AG04450 (cell line): ENCODE data around the gene IQCE. TPM values are rescaled to one million over a fixed set of nuclear protein-coding genes. Genes with fewer than 3 reads are reported as not detected.

Experiments used
- CTCF ChIA-PET: fragments of 300-600, 350-600 bp; formaldehyde crosslinking; extraction: SDS; loops from one replicate; lab custom pipeline; 2022; ENCODE audit warnings: antibody characterized with exemption, inconsistent platforms; lab: Charles Lee
- POLR2A ChIA-PET: fragments of 350-600 bp; formaldehyde crosslinking; extraction: SDS; loops from one replicate; lab custom pipeline; 2021; ENCODE audit warnings: antibody characterized with exemption, inconsistent platforms; lab: Yijun Ruan, JAX
- DNase-seq: peaks from one replicate; pipeline ENCODE4 v3.0.0-alpha.2; 2011; ENCODE audit warnings: low read depth, low spot score
- H3K27ac ChIP-seq: one replicate; pipeline ENCODE4 v1.5.1; 2012; ENCODE audit warnings: low read depth, low read length, control low read depth
- H3K27me3 ChIP-seq: one replicate; pipeline ENCODE4 v1.6.0; 2012; ENCODE audit warnings: low read length; ENCODE audit not compliant: control insufficient read depth, insufficient read depth
- H3K4me3 ChIP-seq: 2 replicates; pipeline ENCODE4 v1.5.1; 2011; ENCODE audit warnings: mild to moderate bottlenecking, low read depth, low read length, control low read depth
- H3K9me3 ChIP-seq: 2 replicates; pipeline ENCODE4 v1.5.1; 2012; ENCODE audit warnings: low read length; ENCODE audit not compliant: control insufficient read depth, insufficient read depth
- CTCF ChIP-seq: IDR thresholded peaks from 2 replicates; pipeline ENCODE4 v1.5.1; 2011; ENCODE audit warnings: low read depth, low read length, control low read depth, inconsistent platforms
- polyA plus RNA-seq: library from polyadenylated mRNA; depleted of rRNA; stranded (reverse); fragments of >200 nt; gene quantifications from 2 replicates; pipeline ENCODE4 v1.2.3, GENCODE V29; 2011; rRNA removed
- small RNA-seq: library from RNA; depleted of rRNA; stranded (forward); fragments of <200 nt; gene quantifications from one replicate; pipeline ENCODE3, GENCODE V24; 2012; ENCODE audit warnings: low read depth; ENCODE audit not compliant: insufficient read length

The IQCE gene
- polyA plus RNA-seq, 1 experiment, result 6.8 TPM

GRCh38 chr7:2663121-2663886, 104.5 kb downstream of the IQCE start:
- DNase-seq, result no peak
- ChIA-PET POLR2A (no interaction called here), CTCF (interaction anchor here (1.6 kb wide), 1 partner anchor 95 kb away, joined by 3 read pairs; no protein-coding TSS in a partner anchor)

DNA sequence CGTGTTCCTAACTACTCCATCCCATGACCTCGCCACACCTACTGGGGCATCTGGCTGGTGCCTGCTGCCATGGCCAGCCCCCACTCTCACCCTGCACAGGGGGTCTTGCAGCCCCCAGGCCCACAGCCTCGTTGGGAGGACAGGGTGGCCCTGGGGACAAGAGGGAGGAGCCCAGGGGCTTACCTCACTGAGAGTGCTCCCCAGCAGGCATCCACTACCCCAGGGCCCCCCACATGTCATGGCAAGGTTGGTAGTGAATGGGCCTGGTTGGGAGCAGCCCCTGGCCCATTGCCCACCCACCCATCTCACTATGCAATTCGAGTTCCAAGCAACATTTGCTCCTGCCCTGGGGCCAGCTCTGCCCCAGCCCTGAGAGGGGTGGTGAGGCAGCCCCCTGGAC, 105.2 kb downstream of the IQCE start:
- Histone ChIP-seq H3K9me3 (peaks cover 11% of the 10 kb centered on the region), H3K27ac (no peak overlapping the region), H3K4me3 (no peak overlapping the region), H3K27me3 (no peaks in the 10 kb centered on the region)
- TF ChIP-seq CTCF, result no peak
- no peak for DNase-seq
- ChIA-PET CTCF (interaction anchor here (1.6 kb wide), 1 partner anchor 96 kb away, joined by 3 read pairs; no protein-coding TSS in a partner anchor), POLR2A (no interaction called here)

More at GRCh38 chr7:2663121-2663886, 104.5 kb downstream of the IQCE start:
- Histone ChIP-seq H3K27ac (no peak overlapping the region), H3K4me3 (no peak overlapping the region), H3K27me3 (no peaks in the 10 kb centered on the region), H3K9me3 (peaks cover 11% of the 10 kb centered on the region)
- TF ChIP-seq CTCF, result no peak

Small RNA genes within 50 kb of the gene (small RNA-seq; reads per million reads assigned to genes)
- not detected for gene MIR4648

Other genes starting within 250 kb of the IQCE start
- gene SNX8, start 244.5 kb upstream of the IQCE start, polyA plus RNA-seq, result 40.2 and 53.0 TPM in 2 replicates
- 101 and 110 TPM in 2 replicates for gene EIF3B, start 204.2 kb upstream of the IQCE start, polyA plus RNA-seq
- 8.7 and 13.4 TPM in 2 replicates for gene CHST12, start 155.4 kb upstream of the IQCE start, polyA plus RNA-seq
- not detected in 2 replicates for gene GRIFIN, start 82.6 kb upstream of the IQCE start, polyA plus RNA-seq
- 1.6 and 2.4 TPM in 2 replicates for gene LFNG, start 39.2 kb upstream of the IQCE start, polyA plus RNA-seq
- 6.2 and 9.8 TPM in 2 replicates for gene BRAT1, start 3.5 kb upstream of the IQCE start, polyA plus RNA-seq
- 30.8 and 50.7 TPM in 2 replicates for gene TTYH3, start 73.0 kb downstream of the IQCE start, polyA plus RNA-seq
- 0.43 and 0.67 TPM in 2 replicates for gene AMZ1, start 129.2 kb downstream of the IQCE start, polyA plus RNA-seq